Measurements from ENCODE around the gene HABP4. TPM values are rescaled to one million over a fixed set of nuclear protein-coding genes. Genes with fewer than 3 reads are reported as not detected.

The HABP4 gene, protein sequence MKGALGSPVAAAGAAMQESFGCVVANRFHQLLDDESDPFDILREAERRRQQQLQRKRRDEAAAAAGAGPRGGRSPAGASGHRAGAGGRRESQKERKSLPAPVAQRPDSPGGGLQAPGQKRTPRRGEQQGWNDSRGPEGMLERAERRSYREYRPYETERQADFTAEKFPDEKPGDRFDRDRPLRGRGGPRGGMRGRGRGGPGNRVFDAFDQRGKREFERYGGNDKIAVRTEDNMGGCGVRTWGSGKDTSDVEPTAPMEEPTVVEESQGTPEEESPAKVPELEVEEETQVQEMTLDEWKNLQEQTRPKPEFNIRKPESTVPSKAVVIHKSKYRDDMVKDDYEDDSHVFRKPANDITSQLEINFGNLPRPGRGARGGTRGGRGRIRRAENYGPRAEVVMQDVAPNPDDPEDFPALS
- total RNA-seq: 1 to 10 TPM; 2.8 to 4.4 TPM

DNA sequence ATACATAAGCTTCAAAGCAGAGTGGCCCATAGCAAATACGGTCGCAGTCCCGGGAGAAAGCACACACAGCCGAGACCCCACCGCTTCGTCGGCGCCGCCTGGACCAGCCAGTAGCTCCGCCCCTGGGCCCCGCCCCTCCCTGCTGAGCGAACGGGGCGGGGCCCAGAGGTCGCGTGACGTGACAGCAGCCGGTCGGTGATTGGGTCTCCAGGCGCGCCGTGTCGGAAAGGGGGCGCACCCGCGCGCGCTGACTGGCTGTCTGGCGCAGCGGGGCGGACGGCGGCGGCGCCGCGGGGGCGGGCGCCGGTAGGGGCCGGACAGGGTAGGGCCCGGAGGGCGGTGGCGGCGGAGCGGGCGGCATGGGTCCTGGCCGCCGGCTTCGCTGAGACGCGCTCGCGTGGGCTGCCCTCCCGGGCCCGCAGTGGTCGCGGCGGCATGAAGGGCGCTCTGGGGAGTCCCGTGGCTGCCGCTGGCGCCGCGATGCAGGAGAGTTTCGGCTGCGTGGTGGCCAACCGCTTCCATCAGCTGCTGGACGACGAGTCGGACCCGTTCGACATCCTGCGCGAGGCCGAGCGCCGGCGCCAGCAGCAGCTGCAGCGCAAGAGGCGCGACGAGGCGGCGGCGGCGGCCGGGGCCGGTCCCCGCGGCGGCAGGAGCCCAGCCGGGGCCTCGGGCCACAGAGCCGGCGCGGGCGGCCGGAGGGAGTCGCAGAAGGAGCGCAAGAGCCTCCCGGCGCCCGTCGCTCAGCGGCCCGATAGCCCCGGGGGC is at the start of gene HABP4:
TSS of gene HABP4 (plus strand) at position 325 of the 768 bp plus-strand sequence. CDS start at position 436, 111 bp downstream.
- H3K27me3 ChIP-seq: no peaks in the 10 kb centered on the region
- intact Hi-C loops (cut with DNase I): loop anchor here (5.0 to 10.0 kb wide), 2 partner anchors 125 to 217 kb away; no protein-coding TSS in a partner anchor

DNA sequence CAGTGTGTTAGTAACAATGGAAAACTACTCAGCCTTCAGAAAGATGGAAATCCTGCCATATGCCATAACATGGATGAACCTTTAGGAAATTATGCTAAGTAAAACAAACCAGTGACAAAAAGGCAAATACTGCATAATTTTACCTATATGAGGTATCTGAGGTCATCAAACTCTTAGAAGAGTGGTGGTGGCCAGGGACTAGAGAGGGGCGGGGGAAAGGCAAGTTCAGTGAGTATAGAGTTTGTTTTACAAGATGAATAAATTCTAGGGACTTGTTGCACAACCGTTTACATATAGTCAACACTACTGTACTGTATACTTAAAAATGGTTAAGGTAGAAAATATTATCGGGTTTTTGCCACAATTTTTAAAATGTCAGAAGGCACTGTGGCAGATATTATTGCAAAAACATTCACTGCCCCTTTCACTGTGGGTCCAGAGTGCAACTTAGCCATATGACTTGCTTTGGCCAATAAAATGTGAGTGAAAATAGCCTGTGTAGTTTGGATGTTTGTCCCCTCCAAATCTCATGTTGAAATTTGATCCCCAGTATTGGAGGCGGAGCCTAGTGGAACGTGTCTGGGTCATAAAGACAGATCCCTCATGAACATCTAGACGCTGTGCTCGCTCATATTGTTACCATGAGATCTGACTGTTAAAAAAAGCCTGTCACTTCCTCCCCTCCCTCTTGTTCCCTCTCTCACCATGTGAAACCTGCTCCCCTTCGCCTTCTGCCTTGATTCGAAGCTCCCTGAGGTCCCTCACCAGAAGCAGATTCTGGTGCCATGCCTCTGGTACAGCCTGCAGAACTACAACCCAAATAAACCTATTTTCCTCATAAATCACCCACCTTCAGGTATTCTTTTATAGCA is 41.3 kb upstream of the HABP4 start:
- no peak for DNase-seq
- H3K9ac ChIP-seq (ENCODE audit: low read depth in 2 of 2, low read length in 2 of 2): no peak overlapping the region

More for the DNA sequence above, at the start of gene HABP4:
- TF ChIP-seq, protein P1, sequence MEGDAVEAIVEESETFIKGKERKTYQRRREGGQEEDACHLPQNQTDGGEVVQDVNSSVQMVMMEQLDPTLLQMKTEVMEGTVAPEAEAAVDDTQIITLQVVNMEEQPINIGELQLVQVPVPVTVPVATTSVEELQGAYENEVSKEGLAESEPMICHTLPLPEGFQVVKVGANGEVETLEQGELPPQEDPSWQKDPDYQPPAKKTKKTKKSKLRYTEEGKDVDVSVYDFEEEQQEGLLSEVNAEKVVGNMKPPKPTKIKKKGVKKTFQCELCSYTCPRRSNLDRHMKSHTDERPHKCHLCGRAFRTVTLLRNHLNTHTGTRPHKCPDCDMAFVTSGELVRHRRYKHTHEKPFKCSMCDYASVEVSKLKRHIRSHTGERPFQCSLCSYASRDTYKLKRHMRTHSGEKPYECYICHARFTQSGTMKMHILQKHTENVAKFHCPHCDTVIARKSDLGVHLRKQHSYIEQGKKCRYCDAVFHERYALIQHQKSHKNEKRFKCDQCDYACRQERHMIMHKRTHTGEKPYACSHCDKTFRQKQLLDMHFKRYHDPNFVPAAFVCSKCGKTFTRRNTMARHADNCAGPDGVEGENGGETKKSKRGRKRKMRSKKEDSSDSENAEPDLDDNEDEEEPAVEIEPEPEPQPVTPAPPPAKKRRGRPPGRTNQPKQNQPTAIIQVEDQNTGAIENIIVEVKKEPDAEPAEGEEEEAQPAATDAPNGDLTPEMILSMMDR (IDR thresholded peaks at IDR 0.05): no peak
- H3K36me3 ChIP-seq: no peaks in the 10 kb centered on the region
- no peaks in the 10 kb centered on the region for H3K4me1 ChIP-seq
- peak within 1 kb of the TSS; percentile 67 for H3K4me3 ChIP-seq
- peak within 1 kb of the TSS; percentile 54 to 71 for H3K9ac ChIP-seq (ENCODE audit: low read depth in 2 of 2, low read length in 2 of 2)
- DNase-seq: peak; percentile 96
- H3K9me3 ChIP-seq: no peaks in the 10 kb centered on the region
- H3K27ac ChIP-seq: no peak within 1 kb of the TSS

DNA sequence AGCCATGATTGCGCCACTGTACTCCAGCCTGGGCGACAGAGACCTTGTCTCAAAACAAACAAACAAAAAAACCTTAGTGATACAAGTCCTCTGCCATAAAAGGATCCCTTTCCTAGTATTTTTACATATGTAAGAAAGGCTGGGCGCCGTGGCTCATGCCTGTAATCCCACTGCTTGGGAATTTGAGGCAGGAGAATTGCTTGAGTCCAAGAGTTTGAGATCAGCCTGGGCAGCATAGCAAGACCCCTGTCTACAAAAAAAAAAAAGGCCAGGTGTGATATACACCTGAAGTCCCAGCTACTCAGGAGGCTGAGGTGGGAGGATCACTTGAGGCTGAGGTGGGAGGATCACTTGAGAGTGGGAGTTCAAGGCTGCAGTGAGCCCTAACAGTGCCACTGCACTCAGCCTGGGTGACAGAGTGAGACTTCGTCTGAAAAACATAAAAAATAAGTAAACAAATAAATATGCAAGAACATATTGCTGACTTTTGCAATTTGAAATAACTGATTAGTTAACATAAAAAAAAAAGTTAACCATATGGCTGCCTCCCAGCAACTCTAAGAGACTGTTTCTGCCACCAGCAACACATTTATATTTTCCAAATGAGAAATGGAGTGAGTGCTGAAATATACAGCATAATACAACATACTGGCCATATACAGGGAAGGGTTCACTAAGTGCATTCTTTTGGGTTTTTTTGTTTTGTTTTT is 38.7 kb upstream of the HABP4 start:
- H3K4me1 ChIP-seq: peaks cover 6% of the 10 kb centered on the region
- no peak overlapping the region for H3K9ac ChIP-seq (ENCODE audit: low read depth in 2 of 2, low read length in 2 of 2)
- no peaks in the 10 kb centered on the region for H3K9me3 ChIP-seq
- DNase-seq: no peak
- intact Hi-C loops (cut with DNase I): no loop called here
- H3K4me3 ChIP-seq: no peak overlapping the region
- H3K27ac ChIP-seq: no peak overlapping the region
- no peaks in the 10 kb centered on the region for H3K36me3 ChIP-seq
- TF ChIP-seq, protein P1 (IDR thresholded peaks at IDR 0.05): no peak
- H3K27me3 ChIP-seq: no peaks in the 10 kb centered on the region

More for the DNA sequence above, 41.3 kb upstream of the HABP4 start:
- Histone ChIP-seq H3K27me3 (no peaks in the 10 kb centered on the region), H3K9me3 (no peaks in the 10 kb centered on the region), H3K4me3 (no peak overlapping the region), H3K36me3 (no peaks in the 10 kb centered on the region), H3K27ac (no peak overlapping the region), H3K4me1 (peaks cover 4% of the 10 kb centered on the region)
- intact Hi-C loops (cut with DNase I): no loop called here
- TF ChIP-seq, protein P1 (IDR thresholded peaks at IDR 0.05): no peak

DNA sequence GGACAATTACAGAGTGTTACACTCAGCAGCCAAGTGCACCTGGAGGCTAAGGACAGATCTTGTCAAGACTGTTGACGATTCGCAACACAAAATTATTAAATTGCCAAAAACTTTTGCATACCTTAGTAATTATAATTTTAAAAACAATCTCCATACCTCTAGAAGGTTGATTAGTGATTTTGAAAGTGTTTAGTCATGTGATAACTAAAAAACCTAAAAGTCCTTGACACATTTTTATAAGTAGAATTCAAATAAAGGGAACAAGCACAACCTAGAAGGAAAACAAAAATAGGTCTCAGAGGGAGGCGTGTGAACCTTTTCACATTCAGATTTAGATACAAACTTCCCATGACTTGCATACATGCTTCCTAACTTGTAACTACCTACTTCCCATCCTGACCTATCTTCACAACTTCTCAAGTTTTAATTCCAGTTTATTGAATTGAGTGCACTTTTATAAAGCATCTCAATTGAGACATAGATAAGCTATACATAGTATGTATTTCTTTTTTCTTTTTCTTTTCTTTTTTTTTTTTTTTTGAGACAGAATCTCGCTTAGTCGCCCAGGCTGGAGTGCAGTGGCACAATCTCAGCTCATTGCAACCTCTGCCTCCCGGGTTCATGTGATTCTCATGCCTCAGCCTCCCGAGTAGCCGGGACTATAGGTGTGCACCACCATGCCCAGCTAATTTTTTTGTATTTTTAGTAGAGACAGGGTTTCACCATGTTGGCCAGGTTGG is 37.6 kb upstream of the HABP4 start:
- Histone ChIP-seq H3K4me1 (peaks cover 12% of the 10 kb centered on the region), H3K36me3 (no peaks in the 10 kb centered on the region), H3K27ac (no peak overlapping the region), H3K27me3 (no peaks in the 10 kb centered on the region), H3K9me3 (no peaks in the 10 kb centered on the region), H3K4me3 (no peak overlapping the region), H3K9ac (ENCODE audit: low read depth in 2 of 2, low read length in 2 of 2) (no peak overlapping the region)
- no peak for DNase-seq
- TF ChIP-seq, protein P1 (IDR thresholded peaks at IDR 0.05): no peak
- intact Hi-C loops (cut with DNase I): no loop called here

Measured in colonic mucosa (tissue), 4 donors.